Transverse colon (tissue), 1 donor: ENCODE measurements around the gene OCSTAMP.

ENCODE experiments used
- EP300 ChIP-seq: sonication (generic); formaldehyde crosslinking; IDR thresholded peaks from one replicate; pipeline ENCODE4 v1.6.1; 2017; ENCODE audit warnings: antibody characterized with exemption, low read depth
- POLR2A ChIP-seq: fragments of 450-650 bp; IDR thresholded peaks from one replicate; pipeline ENCODE4 v1.6.1; 2016; ENCODE audit warnings: antibody characterized with exemption, mild to moderate bottlenecking, moderate library complexity

DNA sequence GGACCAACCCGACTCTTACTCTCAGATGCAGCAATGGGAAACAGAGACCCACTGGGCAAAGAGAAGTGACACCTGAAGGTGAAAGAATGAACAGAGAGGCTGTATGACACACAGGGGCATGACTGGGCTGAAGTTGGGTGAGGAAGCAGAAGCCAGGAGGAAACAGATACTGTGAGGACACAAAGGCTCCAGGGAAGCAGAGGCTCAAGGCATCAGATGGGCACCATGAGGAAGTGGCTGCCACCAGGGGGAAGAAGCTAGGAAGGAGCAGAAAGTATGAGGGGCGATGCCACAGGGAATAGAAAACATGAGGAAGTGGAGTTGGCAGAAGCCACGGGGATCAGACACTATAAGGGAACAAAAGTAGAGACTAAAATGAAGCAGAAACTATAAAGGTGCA lies 30.9 kb upstream of the OCSTAMP start:
- no peak for TF ChIP-seq EP300
- no peak for TF ChIP-seq POLR2A
